NB4 (cell line): ENCODE data around the gene C2orf76.

Source experiments
- CTCF ChIP-seq: IDR thresholded peaks from one replicate; pipeline ENCODE4 v1.5.1; 2012; ENCODE audit warnings: low read depth, low read length
- MYC ChIP-seq: IDR thresholded peaks from 2 replicates; pipeline ENCODE4 v1.6.1; 2011; ENCODE audit warnings: low read depth, low read length
- POLR2A ChIP-seq: IDR thresholded peaks from 2 replicates; pipeline ENCODE4 v1.6.1; 2011; ENCODE audit warnings: mild to moderate bottlenecking; ENCODE audit not compliant: insufficient read length; ENCODE audit errors: extremely low read depth

DNA sequence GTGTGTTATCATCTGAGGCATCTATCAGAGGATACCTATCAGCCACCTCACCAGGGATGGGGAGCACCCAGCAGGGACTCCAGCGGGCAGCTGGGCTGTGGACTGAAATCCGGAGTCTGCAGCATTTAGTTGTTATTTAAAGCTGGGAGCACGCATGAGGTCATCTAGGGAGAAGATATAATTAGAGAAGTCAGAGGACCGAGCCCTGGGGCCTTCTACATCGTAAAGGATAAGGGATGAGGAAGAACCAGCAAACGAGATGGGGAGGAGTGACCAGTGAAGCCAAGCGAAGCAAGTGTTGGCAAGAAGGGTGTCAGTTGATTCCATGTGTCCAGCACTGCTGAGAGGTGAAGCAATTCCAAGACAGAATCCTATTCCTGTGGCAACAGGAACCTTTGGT lies 72.7 kb downstream of the C2orf76 start:
- TF ChIP-seq CTCF (no peak), MYC (no peak), POLR2A (no peak)
